SK-N-SH (cell line): ENCODE data around the gene KREMEN2. TPM values are rescaled to one million over a fixed set of nuclear protein-coding genes. Genes with fewer than 3 reads are reported as not detected.

Experiments
- CTCF ChIA-PET: fragments of 300-600, 350-600 bp; formaldehyde crosslinking; extraction: SDS; loops from one replicate; lab custom pipeline; 2021; lab: Yijun Ruan, JAX
- POLR2A ChIA-PET: fragments of 350-600 bp; sonication (Branson Sonifier 250); formaldehyde crosslinking; extraction: SDS; loops from one replicate; lab custom pipeline; 2020; ENCODE audit warnings: antibody characterized with exemption, inconsistent platforms; lab: Yijun Ruan, JAX
- DNase-seq: peaks from one replicate; pipeline ENCODE4 v3.0.0; 2012
- H2AFZ ChIP-seq: fragments of 200-600 bp; sonication (generic); 2 replicates; pipeline ENCODE4 v1.8.1; 2016; ENCODE audit warnings: antibody characterized with exemption, mild to moderate bottlenecking, low read depth
- H3F3A ChIP-seq: fragments of 200-600 bp; sonication (generic); replicated peaks from 2 replicates; pipeline ENCODE3; 2016; ENCODE audit warnings: antibody characterized with exemption, mild to moderate bottlenecking; ENCODE audit not compliant: insufficient read depth
- H3K27ac ChIP-seq, 2 experiments: fragments of 200-500 bp in 1 of 2; fragments of 200-600 bp in 1 of 2; sonication (Bioruptor generic) in 1 of 2; sonication (generic), shearing (Covaris generic) in 1 of 2; 2 replicates each; pipeline versions ENCODE4 v1.5.1 to v1.6.1; 2014 to 2016; ENCODE audit warnings: low read depth in 2 of 2, inconsistent platforms in 1 of 2, low read length in 1 of 2, mild to moderate bottlenecking in 1 of 2, mixed read lengths in 1 of 2
- H3K27me3 ChIP-seq: fragments of 200-600 bp; sonication (generic), shearing (Covaris generic); 2 replicates; pipeline ENCODE4 v1.6.1; 2016; ENCODE audit warnings: mixed run types; ENCODE audit not compliant: insufficient read depth
- H3K36me3 ChIP-seq, 2 experiments: fragments of 200-500 bp in 1 of 2; fragments of 200-600 bp in 1 of 2; sonication (Bioruptor generic) in 1 of 2; sonication (generic) in 1 of 2; replicated peaks in 1 of 2; 2 replicates each; pipeline versions ENCODE3 to v1.5.1; 2014 to 2016; ENCODE audit warnings: low read length in 1 of 2, mild to moderate bottlenecking in 1 of 2; ENCODE audit not compliant: insufficient read depth in 2 of 2, control insufficient read depth in 1 of 2
- H3K4me1 ChIP-seq, 2 experiments: fragments of 200-500 bp in 1 of 2; fragments of 200-600 bp in 1 of 2; sonication (Bioruptor generic) in 1 of 2; sonication (generic), shearing (Covaris generic) in 1 of 2; 2 replicates each; pipeline versions ENCODE4 v1.5.1 to v1.6.1; 2014 to 2016; ENCODE audit warnings: low read depth in 1 of 2, low read length in 1 of 2, mixed run types in 1 of 2; ENCODE audit not compliant: insufficient read depth in 2 of 2, control insufficient read depth in 1 of 2
- H3K4me2 ChIP-seq: fragments of 200-600 bp; sonication (generic), shearing (Covaris generic); 2 replicates; pipeline ENCODE4 v1.6.1; 2017; ENCODE audit warnings: mixed run types
- H3K4me3 ChIP-seq, 2 experiments: fragments of 200-500 bp in 1 of 2; fragments of 200-600 bp in 1 of 2; sonication (Bioruptor generic) in 1 of 2; sonication (generic), shearing (Covaris generic) in 1 of 2; 2 replicates each; pipeline versions ENCODE4 v1.5.1 to v1.8.1; 2014 to 2016; ENCODE audit warnings: low read depth in 2 of 2, inconsistent platforms in 1 of 2, low read length in 1 of 2, mild to moderate bottlenecking in 1 of 2, mixed read lengths in 1 of 2, moderate library complexity in 1 of 2
- H3K79me2 ChIP-seq: fragments of 200-600 bp; sonication (generic); 2 replicates; pipeline ENCODE4 v1.8.1; 2017; ENCODE audit warnings: mild to moderate bottlenecking; ENCODE audit not compliant: insufficient read depth
- H3K9ac ChIP-seq: fragments of 200-600 bp; sonication (generic); 2 replicates; pipeline ENCODE4 v1.6.1; 2017; ENCODE audit warnings: mixed run types
- H3K9me2 ChIP-seq: fragments of 200-600 bp; sonication (generic); 2 replicates; pipeline ENCODE4 v1.6.1; 2017; ENCODE audit warnings: mixed run types
- H3K9me3 ChIP-seq: fragments of 200-600 bp; sonication (generic); 2 replicates; pipeline ENCODE4 v1.6.1; 2017; ENCODE audit warnings: mixed run types, mild to moderate bottlenecking, moderate library complexity
- H4K20me1 ChIP-seq: fragments of 200-600 bp; sonication (generic); 2 replicates; pipeline ENCODE4 v1.6.1; 2017; ENCODE audit warnings: mild to moderate bottlenecking, mixed run types; ENCODE audit not compliant: insufficient read depth
- EZH2phosphoT487 ChIP-seq: fragments of 200-600 bp; sonication (generic); IDR thresholded peaks from 2 replicates; pipeline ENCODE4 v1.6.1; 2017; ENCODE audit warnings: low read depth, mixed run types, mild to moderate bottlenecking, antibody characterized with exemption, moderate library complexity, borderline replicate concordance
- FOXM1 ChIP-seq: IDR thresholded peaks from 2 replicates; pipeline ENCODE4 v1.4.0; 2012; ENCODE audit warnings: low read depth, mild to moderate bottlenecking
- GATA2 ChIP-seq: sonication (generic); formaldehyde crosslinking; IDR thresholded peaks from 2 replicates; pipeline ENCODE4 v1.5.0; 2020; ENCODE audit warnings: mild to moderate bottlenecking, missing genetic modification reagents
- JUND ChIP-seq: IDR thresholded peaks from 2 replicates; pipeline ENCODE4 v1.4.0; 2012
- MAX ChIP-seq: IDR thresholded peaks from 2 replicates; pipeline ENCODE4 v1.4.0; 2012; ENCODE audit warnings: low read depth
- MXI1 ChIP-seq: IDR thresholded peaks from 2 replicates; pipeline ENCODE4 v1.6.1; 2012; ENCODE audit warnings: mild to moderate bottlenecking, low read depth, low read length, improper control_type of control experiment
- PBX3 ChIP-seq: IDR thresholded peaks from 2 replicates; pipeline ENCODE4; 2012
- REST ChIP-seq: IDR thresholded peaks from 2 replicates; pipeline ENCODE4 v1.6.1; 2012; ENCODE audit warnings: mild to moderate bottlenecking, low read depth, low read length, moderate library complexity
- SMC3 ChIP-seq: IDR thresholded peaks from 2 replicates; pipeline ENCODE4 v1.6.1; 2012; ENCODE audit warnings: low read depth, low read length, improper control_type of control experiment
- TAF1 ChIP-seq: IDR thresholded peaks from 2 replicates; pipeline ENCODE4 v1.6.1; 2012; ENCODE audit warnings: low read depth, mild to moderate bottlenecking, low read length, moderate library complexity, borderline replicate concordance
- TEAD4 ChIP-seq: IDR thresholded peaks from 2 replicates; pipeline ENCODE4 v1.4.0; 2012; ENCODE audit warnings: mild to moderate bottlenecking, borderline replicate concordance; ENCODE audit not compliant: insufficient read depth
- USF1 ChIP-seq: IDR thresholded peaks from 2 replicates; pipeline ENCODE4 v1.4.0; 2012; ENCODE audit warnings: low read depth, borderline replicate concordance
- ZBTB33 ChIP-seq: IDR thresholded peaks from 2 replicates; pipeline ENCODE4 v1.4.0; 2012; ENCODE audit warnings: low read depth, borderline replicate concordance
- WGBS: methylation state at CpG from one replicate; pipeline ENCODE4 v1.1.6; 2017; ENCODE audit warnings: low lambda C conversion rate; 5-methylcytosine and 5-hydroxymethylcytosine counted together
- polyA plus RNA-seq, 3 experiments: library from polyadenylated mRNA; depleted of rRNA; stranded (reverse); fragments of >200 nt; gene quantifications; 2 replicates each; pipeline ENCODE4 v1.2.3, GENCODE V29; 2012

Gene KREMEN2
- polyA plus RNA-seq, 1 of the 3 experiments (the other 2 are of a cell fraction) = 0.77 TPM

- no peaks in the 10 kb centered on the region for H3K4me1 ChIP-seq
- no peak overlapping the region for H3K9ac ChIP-seq
- no peak overlapping the region for H3K27ac ChIP-seq
- H3K4me2 ChIP-seq = no peak overlapping the region
- H2AFZ ChIP-seq = no peak overlapping the region
- no peaks in the 10 kb centered on the region for H3K9me2 ChIP-seq
- no peaks in the 10 kb centered on the region for H3K79me2 ChIP-seq
- TF ChIP-seq MAX = no peak
- TF ChIP-seq USF1 = no peak
- no peak for TF ChIP-seq SMC3
- TF ChIP-seq TAF1 = no peak
- TF ChIP-seq EZH2phosphoT487 = no peak
- TF ChIP-seq JUND = no peak
- TF ChIP-seq PBX3 = no peak
- no peak for TF ChIP-seq REST
- TF ChIP-seq TEAD4 = no peak
- no peak for TF ChIP-seq ZBTB33
- TF ChIP-seq MXI1 = no peak
- TF ChIP-seq FOXM1 = no peak
- no peak for TF ChIP-seq GATA2
- POLR2A ChIA-PET = no interaction called here
- no peaks in the 10 kb centered on the region for H3F3A ChIP-seq
- peaks cover 27 to 38% of the 10 kb centered on the region in 2 experiments for H3K36me3 ChIP-seq
- H3K9me3 ChIP-seq = no peaks in the 10 kb centered on the region
- CTCF ChIA-PET = interaction anchor here (3.5 kb wide), 1 partner anchor 11 kb away, joined by 15 read pairs; no protein-coding TSS in a partner anchor
- no peak overlapping the region for H3K4me3 ChIP-seq
- 100% methylated on average over 7 of the region's 12 CpGs for WGBS
- DNase-seq = no peak
- no peaks in the 10 kb centered on the region for H4K20me1 ChIP-seq
- no peaks in the 10 kb centered on the region for H3K27me3 ChIP-seq
Observed at GRCh38 chr16:2938206-2938605, 25.9 kb upstream of the KREMEN2 start.
